Measurements from ENCODE around the gene TECTA.

- TF ChIP-seq CTCF (IDR thresholded peaks at IDR 0.05) (no peak), POLR2A (IDR thresholded peaks at IDR 0.05) (no peak)
Measured at GRCh38 chr11:121141066-121141465, 40.0 kb downstream of the TECTA start.
